CD1c-positive myeloid dendritic cell (primary cell): ENCODE measurements around the gene NLRP7.

Experiments used
- DNase-seq: peaks from one replicate; pipeline ENCODE4 v3.0.0-alpha.2; 2016; ENCODE audit errors: extremely low spot score

NLRP7 gene

GRCh38 chr19:54873990-54874389 is 73.3 kb downstream of the NLRP7 start, which contains the start of gene FCAR:
Gene FCAR (plus strand): TSS chr19:54874235. CDS start chr19:54874290, 55 bp downstream.
- peak; percentile 87 for DNase-seq
